Activated T-cell treated with anti-CD3 and anti-CD28 coated beads, Interleukin-2, amount 50 U/mL, for 72 hours (primary cell): ENCODE results near the gene NKAIN2. TPM values are rescaled to one million over a fixed set of nuclear protein-coding genes. Genes with fewer than 3 reads are reported as not detected.

Source experiments
- ATAC-seq, 2 donors: fragments of 150-1000 bp; cut with Tn5 transposase; replicated peaks in 1 of 2; 2 replicates each; pipeline ENCODE4 v1.10.0; 2021; ENCODE audit warnings: moderate library complexity in 2 of 2, mild to moderate bottlenecking in 1 of 2
- DNase-seq, 2 donors: peaks; one replicate each; pipeline ENCODE4 v3.0.0; 2021 to 2022; ENCODE audit warnings: mixed read lengths in 1 of 2
- H3K27ac Mint-ChIP-seq: one replicate; pipeline ENCODE4 v1.8.0; 2022; ENCODE audit warnings: mild to moderate bottlenecking, moderate library complexity, mixed read lengths
- H3K27me3 Mint-ChIP-seq: one replicate; pipeline ENCODE4 v1.8.0; 2022; ENCODE audit warnings: low read depth, mixed read lengths
- H3K36me3 Mint-ChIP-seq, 2 donors: one replicate each; pipeline ENCODE4 v1.8.0; 2022; ENCODE audit warnings: mixed read lengths in 2 of 2, mild to moderate bottlenecking in 1 of 2; ENCODE audit not compliant: insufficient read depth in 2 of 2
- H3K4me1 Mint-ChIP-seq: one replicate; pipeline ENCODE4 v1.8.0; 2022; ENCODE audit warnings: low read depth, mixed read lengths
- H3K4me3 Mint-ChIP-seq, 2 donors: one replicate each; pipeline ENCODE4 v1.8.0; 2022; ENCODE audit warnings: mild to moderate bottlenecking in 2 of 2, mixed read lengths in 2 of 2, moderate library complexity in 2 of 2
- H3K9me3 Mint-ChIP-seq, 2 donors: one replicate each; pipeline ENCODE4 v1.8.0; 2022; ENCODE audit warnings: mixed read lengths in 2 of 2
- total RNA-seq, 2 donors: library from RNA; stranded (reverse); gene quantifications; one replicate each; pipeline ENCODE4 v1.2.3, GENCODE V29; 2022

NKAIN2 gene
- total RNA-seq, 2 donors from 2014 or later = not detected

GRCh38 chr6:124669713-124670480 is 866.2 kb downstream of the NKAIN2 start:
- Mint-ChIP-seq H3K4me3 (no peak overlapping the region), H3K27ac (no peak overlapping the region), H3K9me3 (peaks cover 5% of the 10 kb centered on the region in 2 donors), H3K27me3 (no peaks in the 10 kb centered on the region), H3K4me1 (no peaks in the 10 kb centered on the region), H3K36me3 (no peaks in the 10 kb centered on the region)
- no peak for ATAC-seq
- DNase-seq = no peak

GRCh38 chr6:124670801-124671200 is 867.1 kb downstream of the NKAIN2 start:
- H3K4me3 Mint-ChIP-seq = no peak overlapping the region
- peaks cover 5 to 6% of the 10 kb centered on the region in 2 donors for H3K9me3 Mint-ChIP-seq
- H3K4me1 Mint-ChIP-seq = no peaks in the 10 kb centered on the region
- H3K27me3 Mint-ChIP-seq = no peaks in the 10 kb centered on the region
- H3K36me3 Mint-ChIP-seq = no peaks in the 10 kb centered on the region
- DNase-seq = no peak
- ATAC-seq = no peak
- no peak overlapping the region for H3K27ac Mint-ChIP-seq

GRCh38 chr6:124671324-124671723 is 867.7 kb downstream of the NKAIN2 start:
- no peak overlapping the region for H3K27ac Mint-ChIP-seq
- H3K4me3 Mint-ChIP-seq = no peak overlapping the region
- H3K36me3 Mint-ChIP-seq = no peaks in the 10 kb centered on the region
- H3K27me3 Mint-ChIP-seq = no peaks in the 10 kb centered on the region
- H3K9me3 Mint-ChIP-seq = peaks cover 5 to 11% of the 10 kb centered on the region in 2 donors
- no peaks in the 10 kb centered on the region for H3K4me1 Mint-ChIP-seq
- ATAC-seq (no peak), DNase-seq (no peak)

GRCh38 chr6:124674042-124674441 is 870.4 kb downstream of the NKAIN2 start:
- no peak for DNase-seq
- no peak overlapping the region for H3K27ac Mint-ChIP-seq

GRCh38 chr6:124676033-124676432 is 872.4 kb downstream of the NKAIN2 start:
- Mint-ChIP-seq H3K27me3 (no peaks in the 10 kb centered on the region), H3K4me3 (no peak overlapping the region), H3K9me3 (peaks cover 10 to 21% of the 10 kb centered on the region in 2 donors), H3K27ac (no peak overlapping the region), H3K36me3 (peaks cover 0 to 5% of the 10 kb centered on the region in 2 donors), H3K4me1 (no peaks in the 10 kb centered on the region)
- no peak for DNase-seq
- ATAC-seq = no peak

More at GRCh38 chr6:124674042-124674441, 870.4 kb downstream of the NKAIN2 start:
- Mint-ChIP-seq H3K9me3 (peaks cover 10 to 19% of the 10 kb centered on the region in 2 donors), H3K27me3 (no peaks in the 10 kb centered on the region), H3K36me3 (peaks cover 0 to 5% of the 10 kb centered on the region in 2 donors), H3K4me1 (no peaks in the 10 kb centered on the region), H3K4me3 (no peak overlapping the region)
- no peak for ATAC-seq

- Mint-ChIP-seq H3K9me3 (peaks cover 10 to 20% of the 10 kb centered on the region in 2 donors), H3K27me3 (no peaks in the 10 kb centered on the region), H3K4me3 (no peak overlapping the region), H3K27ac (no peak overlapping the region), H3K4me1 (no peaks in the 10 kb centered on the region), H3K36me3 (peaks cover 0 to 5% of the 10 kb centered on the region in 2 donors)
- no peak for DNase-seq
- no peak for ATAC-seq
Measured at GRCh38 chr6:124677874-124678273, 874.2 kb downstream of the NKAIN2 start.

- Mint-ChIP-seq H3K36me3 (peaks cover 0 to 5% of the 10 kb centered on the region in 2 donors), H3K4me1 (no peaks in the 10 kb centered on the region), H3K27me3 (no peaks in the 10 kb centered on the region), H3K27ac (no peak overlapping the region), H3K9me3 (peaks cover 5 to 18% of the 10 kb centered on the region in 2 donors), H3K4me3 (no peak overlapping the region)
- DNase-seq (no peak), ATAC-seq (no peak)
Measured at GRCh38 chr6:124679387-124679786, 875.7 kb downstream of the NKAIN2 start.

GRCh38 chr6:124682751-124683150 is 879.1 kb downstream of the NKAIN2 start:
- DNase-seq = no peak
- Mint-ChIP-seq H3K27me3 (no peaks in the 10 kb centered on the region), H3K36me3 (peaks cover 0 to 3% of the 10 kb centered on the region in 2 donors), H3K9me3 (peaks cover 2 to 10% of the 10 kb centered on the region in 2 donors), H3K4me1 (no peaks in the 10 kb centered on the region), H3K27ac (no peak overlapping the region), H3K4me3 (no peak overlapping the region)
- no peak for ATAC-seq

- no peak overlapping the region for H3K27ac Mint-ChIP-seq
- ATAC-seq = no peak
- H3K4me3 Mint-ChIP-seq = no peak overlapping the region
- H3K36me3 Mint-ChIP-seq = peaks cover 0 to 2% of the 10 kb centered on the region in 2 donors
- no peak for DNase-seq
- H3K27me3 Mint-ChIP-seq = no peaks in the 10 kb centered on the region
- H3K9me3 Mint-ChIP-seq = peaks cover under 1 to 7% of the 10 kb centered on the region in 2 donors
- no peaks in the 10 kb centered on the region for H3K4me1 Mint-ChIP-seq
Measured at GRCh38 chr6:124683507-124683906, 879.8 kb downstream of the NKAIN2 start.

GRCh38 chr6:124684621-124685020 is 881.0 kb downstream of the NKAIN2 start:
- H3K4me1 Mint-ChIP-seq = no peaks in the 10 kb centered on the region
- DNase-seq (no peak), ATAC-seq (no peak)
- no peaks in the 10 kb centered on the region for H3K27me3 Mint-ChIP-seq
- no peak overlapping the region for H3K27ac Mint-ChIP-seq
- H3K9me3 Mint-ChIP-seq = peaks cover 0 to 2% of the 10 kb centered on the region in 2 donors
- H3K36me3 Mint-ChIP-seq = no peaks in the 10 kb centered on the region
- no peak overlapping the region for H3K4me3 Mint-ChIP-seq

- Mint-ChIP-seq H3K27ac (no peak overlapping the region), H3K27me3 (no peaks in the 10 kb centered on the region), H3K4me3 (no peak overlapping the region), H3K4me1 (no peaks in the 10 kb centered on the region), H3K36me3 (no peaks in the 10 kb centered on the region), H3K9me3 (peaks cover 0 to 2% of the 10 kb centered on the region in 2 donors)
- no peak for DNase-seq
- no peak for ATAC-seq
Measured at GRCh38 chr6:124688369-124688768, 884.7 kb downstream of the NKAIN2 start.

- Mint-ChIP-seq H3K4me3 (no peak overlapping the region), H3K27ac (no peak overlapping the region)
Measured at GRCh38 chr6:124694139-124694705, 890.6 kb downstream of the NKAIN2 start.

GRCh38 chr6:124699038-124699437 is 895.4 kb downstream of the NKAIN2 start:
- no peak for ATAC-seq
- Mint-ChIP-seq H3K4me1 (no peaks in the 10 kb centered on the region), H3K27ac (no peak overlapping the region), H3K27me3 (no peaks in the 10 kb centered on the region), H3K36me3 (no peaks in the 10 kb centered on the region), H3K9me3 (peaks cover 0 to 2% of the 10 kb centered on the region in 2 donors), H3K4me3 (no peak overlapping the region)
- DNase-seq = no peak

More at GRCh38 chr6:124694139-124694705, 890.6 kb downstream of the NKAIN2 start:
- DNase-seq (no peak), ATAC-seq (no peak)
- Mint-ChIP-seq H3K27me3 (no peaks in the 10 kb centered on the region), H3K9me3 (peaks cover 0 to 2% of the 10 kb centered on the region in 2 donors), H3K36me3 (no peaks in the 10 kb centered on the region), H3K4me1 (no peaks in the 10 kb centered on the region)
